CD8-positive, alpha-beta memory T cell (primary cell): ENCODE measurements around the gene CD38. TPM values are rescaled to one million over a fixed set of nuclear protein-coding genes. Genes with fewer than 3 reads are reported as not detected.
"Not testable (repeated sequence)": the region's sequence is repeated elsewhere in the genome, so short reads cannot be mapped to it uniquely, and the experiment has no call there.

ENCODE experiments used
- CTCF ChIA-PET: fragments of 350-600 bp; sonication (Branson Sonifier 250); formaldehyde crosslinking; loops from one replicate; lab custom pipeline; 2021; ENCODE audit warnings: antibody characterized with exemption; lab: Charles Lee
- POLR2A ChIA-PET: fragments of 350-600 bp; sonication (Branson Sonifier 250); formaldehyde crosslinking; loops from one replicate; lab custom pipeline; 2021; ENCODE audit warnings: antibody characterized with exemption; lab: Charles Lee
- DNase-seq, 5 donors: peaks; one replicate each; pipeline versions ENCODE4 v3.0.0 to v3.0.0-alpha.2; 2020 to 2022; ENCODE audit warnings: mixed read lengths in 1 of 5
- H3K27ac ChIP-seq: one replicate; pipeline ENCODE4 v1.7.0; 2013; ENCODE audit warnings: low read depth, mild to moderate bottlenecking, low read length, moderate library complexity
- H3K27me3 ChIP-seq: 2 replicates; pipeline ENCODE4 v1.7.0; 2013; ENCODE audit warnings: low read length, mild to moderate bottlenecking; ENCODE audit not compliant: insufficient read depth, poor library complexity, severe bottlenecking
- H3K36me3 ChIP-seq: 2 replicates; pipeline ENCODE4 v1.7.0; 2013; ENCODE audit warnings: mild to moderate bottlenecking, low read length, moderate library complexity; ENCODE audit not compliant: insufficient read depth
- H3K4me1 ChIP-seq: 2 replicates; pipeline ENCODE4 v1.7.0; 2013; ENCODE audit warnings: mild to moderate bottlenecking, low read length, moderate library complexity; ENCODE audit not compliant: insufficient read depth
- H3K4me3 ChIP-seq: 2 replicates; pipeline ENCODE4 v1.7.0; 2013; ENCODE audit warnings: mild to moderate bottlenecking, low read length
- H3K9me3 ChIP-seq: 2 replicates; pipeline ENCODE4 v1.7.0; 2013; ENCODE audit warnings: mild to moderate bottlenecking, low read length
- H3K27ac Mint-ChIP-seq, 8 donors: one replicate each; pipeline ENCODE4 v1.8.0; 2020 to 2021; ENCODE audit warnings: mixed read lengths in 8 of 8, mild to moderate bottlenecking in 6 of 8, inconsistent platforms in 3 of 8, moderate library complexity in 3 of 8
- H3K27me3 Mint-ChIP-seq, 2 donors: one replicate each; pipeline ENCODE4 v1.8.0; 2020 to 2021; ENCODE audit warnings: mixed read lengths in 2 of 2, mild to moderate bottlenecking in 1 of 2, moderate library complexity in 1 of 2
- H3K36me3 Mint-ChIP-seq, 3 donors: one replicate each; pipeline ENCODE4 v1.8.0; 2020 to 2021; ENCODE audit warnings: mixed read lengths in 3 of 3, inconsistent platforms in 1 of 3, mild to moderate bottlenecking in 1 of 3
- H3K4me1 Mint-ChIP-seq, 3 donors: one replicate each; pipeline ENCODE4 v1.8.0; 2020 to 2021; ENCODE audit warnings: mixed read lengths in 3 of 3, inconsistent platforms in 1 of 3, mild to moderate bottlenecking in 1 of 3
- H3K4me3 Mint-ChIP-seq, 7 donors: one replicate each; pipeline ENCODE4 v1.8.0; 2020 to 2021; ENCODE audit warnings: mixed read lengths in 7 of 7, mild to moderate bottlenecking in 6 of 7, moderate library complexity in 4 of 7, inconsistent platforms in 2 of 7
- H3K9me3 Mint-ChIP-seq, 5 donors: one replicate each; pipeline ENCODE4 v1.8.0; 2020 to 2022; ENCODE audit warnings: mixed read lengths in 5 of 5, mild to moderate bottlenecking in 3 of 5, moderate library complexity in 2 of 5, inconsistent platforms in 1 of 5
- polyA plus RNA-seq: library from polyadenylated mRNA; unstranded; fragments of 300-500 nt; fragmentation: Illumina TruSeq; gene quantifications from one replicate; pipeline ENCODE4 v1.2.3, GENCODE V29; 2021
- total RNA-seq, 2 experiments: library from RNA; stranded (reverse); gene quantifications; one replicate each; pipeline ENCODE4 v1.2.3, GENCODE V29; 2021

Gene CD38
- total and polyA plus RNA-seq, 3 experiments from 2014 or later: 2.1 to 11.7 (median 9.0) TPM

DNA sequence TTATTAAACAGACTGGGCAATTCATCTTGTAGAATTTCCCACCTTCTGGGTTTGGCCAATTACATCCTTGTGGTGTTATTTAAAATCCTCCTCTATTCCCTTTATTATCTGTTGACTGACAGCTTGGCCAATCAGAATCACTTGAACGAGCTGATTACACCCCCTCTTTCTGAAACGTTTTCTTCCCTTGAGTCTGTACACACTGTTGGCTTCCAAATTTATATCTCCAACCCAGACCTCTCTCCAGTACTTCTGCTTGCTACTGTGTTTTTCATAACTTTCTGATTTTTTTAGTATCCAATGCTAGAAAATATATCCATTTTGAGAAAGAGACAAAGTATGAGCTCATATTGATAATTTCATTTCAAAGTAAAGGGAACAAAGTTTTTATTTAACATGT, 14.8 kb downstream of the CD38 start:
- ChIA-PET CTCF (interaction anchor here (1.4 kb wide), 1 partner anchor 12 kb away, joined by 4 read pairs; no protein-coding TSS in a partner anchor), POLR2A (no interaction called here)
- Mint-ChIP-seq H3K36me3 (peaks cover 0 to 4% (median 3%) of the 10 kb centered on the region in 3 donors), H3K27ac (no peak overlapping the region), H3K4me1 (peaks cover 5 to 17% (median 6%) of the 10 kb centered on the region in 3 donors), H3K4me3 (no peak overlapping the region), H3K9me3 (no peaks in the 10 kb centered on the region), H3K27me3 (peaks cover 5 to 7% of the 10 kb centered on the region in 2 donors)
- Histone ChIP-seq H3K9me3 (no peaks in the 10 kb centered on the region), H3K36me3 (no peaks in the 10 kb centered on the region), H3K4me3 (no peak overlapping the region), H3K4me1 (no peaks in the 10 kb centered on the region), H3K27ac (no peak overlapping the region), H3K27me3 (no peaks in the 10 kb centered on the region)
- DNase-seq: no peak

DNA sequence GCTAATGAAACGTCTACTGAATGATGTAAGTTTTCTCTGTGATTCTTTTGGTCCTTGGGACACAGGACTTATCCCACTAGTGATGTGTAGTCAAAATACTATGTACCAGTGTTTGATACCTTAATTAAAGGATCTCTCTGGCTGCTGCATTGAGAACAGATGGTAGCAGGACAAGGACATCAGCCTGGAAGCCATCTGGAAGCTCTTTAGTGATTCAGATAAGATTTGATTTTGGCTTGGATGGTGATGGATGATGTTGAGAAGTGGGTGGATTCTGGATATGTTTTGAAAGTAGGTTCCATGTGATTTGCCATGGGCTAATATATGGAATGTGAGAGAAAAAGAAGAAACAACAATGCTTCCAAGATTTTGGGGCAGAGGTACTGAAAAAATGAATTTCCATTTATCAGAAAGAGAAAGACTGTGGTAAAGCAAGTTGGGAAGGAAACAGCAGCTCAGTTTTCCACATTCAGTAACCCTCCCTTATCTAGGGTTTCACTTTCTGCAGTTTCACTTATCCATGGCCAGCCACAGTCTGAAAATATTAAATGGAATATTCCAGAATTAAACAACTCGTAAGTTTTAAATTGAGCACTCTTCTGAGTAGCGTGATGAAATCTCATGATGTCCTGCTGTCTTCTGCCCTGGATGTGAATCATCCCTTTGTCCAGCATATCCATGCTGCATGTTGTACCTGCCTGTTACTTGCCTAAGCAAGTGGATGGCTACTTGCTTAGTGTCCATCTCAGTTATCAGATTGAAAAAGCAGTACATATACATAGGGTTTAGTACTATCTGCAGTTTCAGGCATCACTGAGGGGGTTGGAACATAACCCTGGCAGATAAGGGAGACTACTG, 15.6 kb downstream of the CD38 start:
- no peaks in the 10 kb centered on the region for H3K9me3 ChIP-seq
- no peaks in the 10 kb centered on the region for H3K36me3 ChIP-seq
- H3K27me3 Mint-ChIP-seq: peaks cover 5 to 6% of the 10 kb centered on the region in 2 donors
- peaks cover 0 to 3% (median 0%) of the 10 kb centered on the region in 3 donors for H3K36me3 Mint-ChIP-seq
- no peaks in the 10 kb centered on the region for H3K9me3 Mint-ChIP-seq
- H3K4me1 Mint-ChIP-seq: peaks cover 5 to 17% (median 6%) of the 10 kb centered on the region in 3 donors
- no peak overlapping the region for H3K4me3 Mint-ChIP-seq
- no peaks in the 10 kb centered on the region for H3K4me1 ChIP-seq
- H3K4me3 ChIP-seq: no peak overlapping the region
- POLR2A ChIA-PET: no interaction called here
- DNase-seq: no peak
- no peak overlapping the region for H3K27ac Mint-ChIP-seq
- CTCF ChIA-PET: interaction anchor here (1.4 kb wide), 1 partner anchor 12 kb away, joined by 4 read pairs; no protein-coding TSS in a partner anchor
- no peaks in the 10 kb centered on the region for H3K27me3 ChIP-seq
- no peak overlapping the region for H3K27ac ChIP-seq

- Mint-ChIP-seq H3K4me3 (no peak overlapping the region), H3K27me3 (peaks cover 5 to 6% of the 10 kb centered on the region in 2 donors), H3K4me1 (peaks cover 5 to 12% (median 6%) of the 10 kb centered on the region in 3 donors), H3K9me3 (no peaks in the 10 kb centered on the region), H3K36me3 (no peaks in the 10 kb centered on the region), H3K27ac (no peak overlapping the region)
- H3K36me3 ChIP-seq: no peaks in the 10 kb centered on the region
- no peak overlapping the region for H3K27ac ChIP-seq
- no peaks in the 10 kb centered on the region for H3K9me3 ChIP-seq
- POLR2A ChIA-PET: interaction anchor here (0.5 kb wide), 1 partner anchor 28 kb away, joined by 4 read pairs; no protein-coding TSS in a partner anchor
- no peak for DNase-seq
- CTCF ChIA-PET: no interaction called here
- no peaks in the 10 kb centered on the region for H3K4me1 ChIP-seq
- no peak overlapping the region for H3K4me3 ChIP-seq
- no peaks in the 10 kb centered on the region for H3K27me3 ChIP-seq
Measured at GRCh38 chr4:15794426-15794825, 16.3 kb downstream of the CD38 start.

GRCh38 chr4:15794905-15795304, 16.8 kb downstream of the CD38 start:
- H3K36me3 ChIP-seq: no peaks in the 10 kb centered on the region
- no peak overlapping the region for H3K27ac ChIP-seq
- Mint-ChIP-seq H3K4me3 (no peak overlapping the region), H3K27me3 (peaks cover 5 to 6% of the 10 kb centered on the region in 2 donors), H3K4me1 (peaks cover 5 to 12% (median 6%) of the 10 kb centered on the region in 3 donors), H3K36me3 (no peaks in the 10 kb centered on the region), H3K27ac (no peak overlapping the region), H3K9me3 (no peaks in the 10 kb centered on the region)
- no peaks in the 10 kb centered on the region for H3K4me1 ChIP-seq
- H3K9me3 ChIP-seq: no peaks in the 10 kb centered on the region
- H3K27me3 ChIP-seq: no peaks in the 10 kb centered on the region
- POLR2A ChIA-PET: interaction anchor here (0.5 kb wide), 1 partner anchor 28 kb away, joined by 4 read pairs; no protein-coding TSS in a partner anchor
- no peak overlapping the region for H3K4me3 ChIP-seq
- no peak for DNase-seq
- CTCF ChIA-PET: no interaction called here

- H3K4me3 Mint-ChIP-seq: no peak overlapping the region
- H3K27ac Mint-ChIP-seq: no peak overlapping the region
- Histone ChIP-seq H3K4me1 (no peaks in the 10 kb centered on the region), H3K9me3 (no peaks in the 10 kb centered on the region), H3K4me3 (no peak overlapping the region), H3K27me3 (no peaks in the 10 kb centered on the region), H3K27ac (no peak overlapping the region), H3K36me3 (no peaks in the 10 kb centered on the region)
- CTCF ChIA-PET: no interaction called here
- peaks cover 5 to 12% (median 6%) of the 10 kb centered on the region in 3 donors for H3K4me1 Mint-ChIP-seq
- no peaks in the 10 kb centered on the region for H3K36me3 Mint-ChIP-seq
- no peak for DNase-seq
- POLR2A ChIA-PET: no interaction called here
- H3K9me3 Mint-ChIP-seq: no peaks in the 10 kb centered on the region
- H3K27me3 Mint-ChIP-seq: peaks cover 5 to 6% of the 10 kb centered on the region in 2 donors
Measured at GRCh38 chr4:15797320-15797719, 19.2 kb downstream of the CD38 start.

- POLR2A ChIA-PET: no interaction called here
Measured at GRCh38 chr4:15799141-15799540, 21.0 kb downstream of the CD38 start.

GRCh38 chr4:15799701-15800100, 21.6 kb downstream of the CD38 start:
- Mint-ChIP-seq H3K36me3 (no peaks in the 10 kb centered on the region), H3K4me3 (no peak overlapping the region), H3K27ac (no peak overlapping the region), H3K4me1 (peaks cover 4 to 5% (median 5%) of the 10 kb centered on the region in 3 donors), H3K27me3 (peaks cover 5 to 6% of the 10 kb centered on the region in 2 donors), H3K9me3 (no peaks in the 10 kb centered on the region)
- Histone ChIP-seq H3K27ac (no peak overlapping the region), H3K4me3 (no peak overlapping the region), H3K4me1 (no peaks in the 10 kb centered on the region), H3K36me3 (no peaks in the 10 kb centered on the region), H3K27me3 (no peaks in the 10 kb centered on the region), H3K9me3 (no peaks in the 10 kb centered on the region)
- DNase-seq: no peak
- POLR2A ChIA-PET: no interaction called here
- CTCF ChIA-PET: no interaction called here

More at GRCh38 chr4:15799141-15799540, 21.0 kb downstream of the CD38 start:
- H3K36me3 ChIP-seq: no peaks in the 10 kb centered on the region
- Mint-ChIP-seq H3K27ac (no peak overlapping the region), H3K4me3 (no peak overlapping the region), H3K27me3 (peaks cover 5 to 6% of the 10 kb centered on the region in 2 donors), H3K9me3 (no peaks in the 10 kb centered on the region), H3K4me1 (peaks cover 5 to 10% (median 6%) of the 10 kb centered on the region in 3 donors), H3K36me3 (no peaks in the 10 kb centered on the region)
- CTCF ChIA-PET: no interaction called here
- no peak overlapping the region for H3K4me3 ChIP-seq
- no peaks in the 10 kb centered on the region for H3K27me3 ChIP-seq
- H3K9me3 ChIP-seq: no peaks in the 10 kb centered on the region
- no peak overlapping the region for H3K27ac ChIP-seq
- no peak for DNase-seq
- H3K4me1 ChIP-seq: no peaks in the 10 kb centered on the region

GRCh38 chr4:15802497-15802896, 24.4 kb downstream of the CD38 start:
- H3K27me3 Mint-ChIP-seq, H3K4me1 Mint-ChIP-seq, CTCF ChIA-PET, H3K4me3 ChIP-seq, H3K27ac Mint-ChIP-seq, H3K4me3 Mint-ChIP-seq, H3K9me3 Mint-ChIP-seq, H3K36me3 Mint-ChIP-seq, H3K9me3 ChIP-seq, H3K27ac ChIP-seq, DNase-seq, H3K4me1 ChIP-seq, H3K36me3 ChIP-seq, H3K27me3 ChIP-seq, POLR2A ChIA-PET: not testable (repeated sequence)
